Right cardiac atrium (tissue), 5 donors: ENCODE results near the gene GNG11. TPM values are rescaled to one million over a fixed set of nuclear protein-coding genes. Genes with fewer than 3 reads are reported as not detected.

Source experiments
- ATAC-seq, 2 donors: fragments of 200-7000 bp; cut with Tn5 transposase; one replicate each; pipeline versions ENCODE4 v1.8.0 to v1.9.1; 2020; ENCODE audit warnings: moderate library complexity in 2 of 2, mild to moderate bottlenecking in 1 of 2
- DNase-seq, 3 donors: peaks; one replicate each; pipeline ENCODE4 v3.0.0-alpha.2; 2020
- H3K27ac ChIP-seq: one replicate; pipeline ENCODE4 v1.5.1; 2013; ENCODE audit warnings: mild to moderate bottlenecking, low read length, control low read depth, moderate library complexity
- H3K27me3 ChIP-seq: one replicate; pipeline ENCODE4 v1.6.1; 2013; ENCODE audit not compliant: control insufficient read depth, insufficient read depth
- H3K4me1 ChIP-seq: one replicate; pipeline ENCODE4 v1.6.1; 2013; ENCODE audit warnings: low read length; ENCODE audit not compliant: control insufficient read depth, insufficient read depth
- H3K4me3 ChIP-seq: one replicate; pipeline ENCODE4 v1.5.1; 2013; ENCODE audit warnings: low read length, control low read depth
- H3K9me3 ChIP-seq: one replicate; pipeline ENCODE4 v1.6.1; 2013; ENCODE audit warnings: low read length; ENCODE audit not compliant: control insufficient read depth
- WGBS: extraction: QIAGEN DNeasy Blood & Tissue Kit; methylation state at CpG from one replicate; pipeline ENCODE4 v1.1.7; 2013; 5-methylcytosine and 5-hydroxymethylcytosine counted together
- intact Hi-C, 4 donors: fragments of 100-400 bp; cut with DNase I; formaldehyde crosslinking; loops; one replicate each; pipeline versions ENCODE4 v1.11.0 to v1.14.0; 2022 to 2023
- polyA plus RNA-seq: library from polyadenylated mRNA; stranded (reverse); fragments of 200-250 nt; gene quantifications from one replicate; pipeline ENCODE4 v1.2.3, GENCODE V29; 2013
- total RNA-seq, 4 donors: library from RNA; stranded (reverse); fragmentation: NEBNext Ultra II Directional; extraction: Animal tissue kit (Norgen Biotek cat#: 25700); gene quantifications; one replicate each; pipeline ENCODE4 v1.2.1, GENCODE V29; 2021
- donor health status: healthy with polysubstance abuse.
- donor health status: DM: no; HTN: yes; CAD: no.
- donor health status: DM: no; HTN: no; CAD: no.
- donor health status: DM: no; HTN: yes; CAD: no; lungs with severe emphysema.
- donor health status: DM: yes; HTN: yes; CAD: no.

GNG11 gene
- total and polyA plus RNA-seq, 5 donors, result 12.1 to 43.8 (median 16.3) TPM

DNA sequence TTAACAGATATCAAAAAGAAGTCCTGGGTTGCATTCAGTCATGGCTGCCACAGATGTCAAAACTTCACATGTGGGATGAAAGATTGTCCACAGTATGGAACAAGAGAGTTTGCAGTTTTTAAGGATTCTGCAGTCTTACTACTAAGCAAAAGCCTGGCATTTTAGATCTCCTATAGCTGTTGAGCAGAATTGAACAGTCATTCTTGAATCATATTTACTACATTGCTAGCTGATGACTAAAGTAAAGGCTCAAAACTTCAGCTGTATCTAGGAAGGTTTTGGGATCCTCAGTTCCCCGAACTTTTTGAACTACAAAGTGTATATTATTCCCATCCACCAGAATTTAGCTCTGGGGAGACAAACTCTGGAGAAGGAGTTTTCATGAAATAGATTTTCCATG is 51.6 kb downstream of the GNG11 start:
- Histone ChIP-seq H3K4me1 (peaks cover 2% of the 10 kb centered on the region), H3K27ac (no peak overlapping the region), H3K27me3 (no peaks in the 10 kb centered on the region), H3K4me3 (no peak overlapping the region), H3K9me3 (no peaks in the 10 kb centered on the region)
- intact Hi-C loops, result no loop called here
- ATAC-seq (no peak), DNase-seq (no peak)
- 93% methylated on average over 1 of the region's 1 CpG for WGBS

DNA sequence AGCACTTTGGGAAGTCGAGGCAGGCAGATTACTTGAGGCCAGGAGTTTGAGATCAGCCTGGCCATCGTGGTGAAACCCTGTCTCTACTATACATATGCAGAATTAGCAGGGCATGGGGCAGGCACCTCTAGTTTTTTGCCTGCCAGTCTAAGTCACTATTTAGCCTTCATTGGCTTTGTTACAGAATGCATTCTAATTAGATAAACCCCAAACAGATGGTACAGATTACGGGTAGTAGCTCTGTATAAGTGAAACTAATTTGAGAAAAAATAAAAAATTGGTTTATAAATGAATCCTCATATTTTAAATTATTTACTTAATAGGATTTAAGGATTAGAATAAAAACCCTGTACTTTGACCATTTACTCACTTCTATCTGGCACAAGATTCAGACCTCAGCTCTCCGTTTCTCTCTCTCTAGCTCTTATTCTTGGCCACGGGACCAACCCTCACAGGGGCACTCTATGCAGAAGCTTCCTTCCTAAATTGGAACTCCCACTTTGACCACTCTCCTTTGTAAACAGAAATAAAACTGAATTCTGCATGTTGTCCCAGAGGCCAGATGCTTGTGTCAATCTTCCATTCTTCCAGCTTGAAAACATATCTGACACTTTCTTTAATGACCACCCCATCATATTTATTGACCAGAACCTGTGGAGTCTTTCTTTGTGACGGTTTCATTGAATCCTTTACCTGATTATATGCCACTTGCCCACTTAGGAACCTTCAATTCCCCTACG is 55.8 kb downstream of the GNG11 start:
- Histone ChIP-seq H3K4me3 (no peak overlapping the region), H3K9me3 (no peaks in the 10 kb centered on the region), H3K27me3 (no peaks in the 10 kb centered on the region), H3K4me1 (peaks cover 4% of the 10 kb centered on the region), H3K27ac (no peak overlapping the region)
- DNase-seq (no peak), ATAC-seq (no peak)
- WGBS, result 74% methylated on average over 7 of the region's 7 CpGs
- intact Hi-C loops, result no loop called here

Other genes starting within 250 kb of the GNG11 start
- gene TFPI2, start 31.0 kb upstream of the GNG11 start, total RNA-seq, result 1 to 10 TPM; 1.6 to 5.1 (median 2.9) TPM
- gene TFPI2, start 31.0 kb upstream of the GNG11 start, polyA plus RNA-seq, result 6.5 TPM
- not detected for gene GNGT1, start 15.2 kb upstream of the GNG11 start, total RNA-seq
- not detected for gene GNGT1, start 15.2 kb upstream of the GNG11 start, polyA plus RNA-seq
- gene BET1, start 82.6 kb downstream of the GNG11 start, total RNA-seq, result 10 to 100 TPM; 13.5 to 17.9 (median 15.8) TPM
- 19.1 TPM for gene BET1, start 82.6 kb downstream of the GNG11 start, polyA plus RNA-seq